ENCODE data around the gene TIGD6. TPM values are rescaled to one million over a fixed set of nuclear protein-coding genes. Genes with fewer than 3 reads are reported as not detected.

Gene TIGD6
- total and polyA plus RNA-seq, 8 donors, result 1.5 to 3.6 (median 2.2) TPM

GRCh38 chr5:149969181-149969930 is 31.1 kb downstream of the TIGD6 start:
- Histone ChIP-seq H3K4me1 (no peaks in the 10 kb centered on the region), H3K27me3 (no peaks in the 10 kb centered on the region), H3K36me3 (no peaks in the 10 kb centered on the region), H3K4me3 (no peak overlapping the region), H3K27ac (no peak overlapping the region), H3K9me3 (no peaks in the 10 kb centered on the region)
- no peak for FAIRE-seq
- TF ChIP-seq CTCF (IDR thresholded peaks at IDR 0.05), result no peak
- WGBS, 2 donors, result 74 to 83% methylated on average over 4 of the region's 4 CpGs
- no peak for DNase-seq
- ATAC-seq, result no peak
- intact Hi-C loops (cut with DNase I), result no loop called here

GRCh38 chr5:149966946-149967345 is 33.5 kb downstream of the TIGD6 start:
- intact Hi-C loops (cut with DNase I), result no loop called here
- ATAC-seq (no peak), DNase-seq (no peak), FAIRE-seq (no peak)
- Histone ChIP-seq H3K27ac (no peak overlapping the region), H3K4me3 (no peak overlapping the region), H3K27me3 (no peaks in the 10 kb centered on the region), H3K4me1 (no peaks in the 10 kb centered on the region), H3K36me3 (no peaks in the 10 kb centered on the region), H3K9me3 (no peaks in the 10 kb centered on the region)
- 63 to 70% methylated on average over 3 of the region's 3 CpGs for WGBS, 2 donors
- no peak for TF ChIP-seq CTCF (IDR thresholded peaks at IDR 0.05)

- no peak overlapping the region for H3K4me3 ChIP-seq
- ATAC-seq (no peak), DNase-seq (no peak), FAIRE-seq (no peak)
- no peaks in the 10 kb centered on the region for H3K27me3 ChIP-seq
- intact Hi-C loops (cut with DNase I), result no loop called here
- H3K9me3 ChIP-seq, result no peaks in the 10 kb centered on the region
- H3K36me3 ChIP-seq, result no peaks in the 10 kb centered on the region
- H3K4me1 ChIP-seq, result peaks cover 0 to 10% (median 6%) of the 10 kb centered on the region in 3 donors
- no peak overlapping the region for H3K27ac ChIP-seq
- no peak for TF ChIP-seq CTCF (IDR thresholded peaks at IDR 0.05)
- WGBS, 2 donors, result 94 to 100% methylated on average over 3 of the region's 3 CpGs
Observed at GRCh38 chr5:149963729-149964128, 36.7 kb downstream of the TIGD6 start.

DNA sequence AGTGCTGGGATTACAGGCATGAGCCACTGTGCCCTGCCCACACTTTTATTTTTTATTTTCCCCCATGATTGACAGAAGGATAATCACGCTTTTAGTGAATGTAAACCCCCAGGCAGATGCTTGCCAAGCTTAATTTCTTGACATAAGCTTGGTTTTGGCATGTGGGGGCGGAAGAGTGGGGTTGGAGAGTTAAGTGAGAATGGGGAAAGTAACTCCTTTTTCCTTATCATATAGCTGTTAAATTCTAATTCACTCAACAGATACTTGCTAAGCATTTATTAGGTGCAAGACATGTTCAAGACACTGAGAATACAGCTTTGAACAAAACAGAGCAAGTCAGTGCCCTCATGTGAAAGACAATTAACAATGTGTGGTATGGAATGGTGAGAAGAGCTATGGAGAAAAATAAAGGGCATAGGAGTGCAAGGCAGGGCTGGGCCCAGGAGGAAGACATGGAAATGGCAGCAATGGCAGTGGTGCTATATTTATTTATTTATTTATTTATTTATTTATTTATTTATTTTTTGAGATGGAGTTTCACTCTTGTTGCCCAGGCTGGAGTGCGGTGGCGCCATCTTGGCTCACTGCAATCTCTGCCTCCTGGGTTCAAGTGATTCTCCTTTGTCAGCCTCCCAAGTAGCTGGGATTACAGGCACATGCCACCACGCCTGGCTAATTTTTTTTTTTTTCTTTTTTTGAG is 37.7 kb downstream of the TIGD6 start:
- 94 to 96% methylated on average over 5 of the region's 5 CpGs for WGBS, 2 donors
- Histone ChIP-seq H3K4me1 (peaks cover 0 to 10% (median 6%) of the 10 kb centered on the region in 3 donors), H3K36me3 (no peaks in the 10 kb centered on the region), H3K9me3 (no peaks in the 10 kb centered on the region), H3K27ac (no peak overlapping the region), H3K27me3 (no peaks in the 10 kb centered on the region), H3K4me3 (no peak overlapping the region)
- FAIRE-seq (no peak), DNase-seq (no peak), ATAC-seq (no peak)
- TF ChIP-seq CTCF (IDR thresholded peaks at IDR 0.05), result no peak
- intact Hi-C loops (cut with DNase I), result no loop called here

DNA sequence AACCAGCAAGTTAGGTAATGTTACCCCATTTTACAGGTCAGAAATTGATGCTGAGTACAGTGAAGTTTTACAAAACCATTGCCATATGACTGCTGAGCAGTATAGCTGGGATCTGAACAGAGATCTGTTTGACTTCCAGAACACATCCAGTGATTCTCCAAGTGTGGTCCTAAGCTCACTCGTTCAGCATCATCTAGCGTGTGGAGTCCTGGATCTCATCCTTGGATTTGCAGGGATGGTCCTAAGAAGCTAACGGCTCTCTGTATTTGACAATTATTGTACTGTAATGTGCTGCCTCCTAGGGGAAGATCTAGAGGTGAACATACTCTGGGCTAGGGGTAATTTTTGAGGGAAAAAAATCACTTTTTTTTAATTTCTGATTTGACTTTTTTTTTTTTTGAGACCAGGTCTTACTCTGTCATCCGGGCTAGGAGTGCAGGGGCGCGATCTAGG is 38.5 kb downstream of the TIGD6 start:
- no peaks in the 10 kb centered on the region for H3K9me3 ChIP-seq
- peaks cover 0 to 10% (median 6%) of the 10 kb centered on the region in 3 donors for H3K4me1 ChIP-seq
- no peaks in the 10 kb centered on the region for H3K36me3 ChIP-seq
- no peak overlapping the region for H3K27ac ChIP-seq
- DNase-seq (no peak), ATAC-seq (no peak), FAIRE-seq (no peak)
- no peak overlapping the region for H3K4me3 ChIP-seq
- TF ChIP-seq CTCF (IDR thresholded peaks at IDR 0.05), result peak in 2 of 4 donors; percentile 9 to 20
- intact Hi-C loops (cut with DNase I), result no loop called here
- H3K27me3 ChIP-seq, result no peaks in the 10 kb centered on the region
- 76 to 77% methylated on average over 6 of the region's 6 CpGs for WGBS, 2 donors

Data from pancreas (tissue), 10 donors.